ENCODE measurements around the gene PTTG1. TPM values are rescaled to one million over a fixed set of nuclear protein-coding genes. Genes with fewer than 3 reads are reported as not detected.

PTTG1 gene
- total RNA-seq: 49.0 and 137 TPM in 2 replicates

DNA sequence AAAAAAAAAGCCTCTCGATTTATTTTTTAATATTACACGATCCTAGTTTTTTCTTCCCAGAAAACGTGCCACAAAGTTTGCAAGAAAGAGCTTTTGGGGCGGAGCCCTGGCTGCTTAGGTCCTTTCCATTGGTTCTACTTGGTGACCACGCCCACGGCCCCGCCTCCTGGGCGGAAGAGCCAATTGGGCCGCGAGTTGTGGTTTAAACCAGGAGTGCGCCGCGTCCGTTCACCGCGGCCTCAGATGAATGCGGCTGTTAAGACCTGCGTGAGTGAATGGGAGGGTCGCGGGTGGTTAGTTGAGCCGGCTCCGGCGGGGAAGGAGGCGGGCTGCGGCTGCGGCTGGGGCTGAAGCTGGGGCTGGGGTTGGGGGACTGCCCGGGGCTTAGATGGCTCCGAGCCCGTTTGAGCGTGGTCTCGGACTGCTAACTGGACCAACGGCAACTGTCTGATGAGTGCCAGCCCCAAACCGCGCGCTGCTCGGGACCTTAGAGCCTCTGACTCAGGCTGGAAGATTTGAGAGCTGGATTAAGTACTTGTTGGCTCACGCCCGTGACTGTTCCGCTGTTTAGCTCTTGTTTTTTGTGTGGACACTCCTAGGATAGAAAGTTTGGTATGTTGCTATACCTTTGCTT is at the start of gene PTTG1:
TSS of gene PTTG1 (plus strand) at position 231 of the 634 bp plus-strand sequence. CDS start 458 bp downstream, outside the sequence.

DNA sequence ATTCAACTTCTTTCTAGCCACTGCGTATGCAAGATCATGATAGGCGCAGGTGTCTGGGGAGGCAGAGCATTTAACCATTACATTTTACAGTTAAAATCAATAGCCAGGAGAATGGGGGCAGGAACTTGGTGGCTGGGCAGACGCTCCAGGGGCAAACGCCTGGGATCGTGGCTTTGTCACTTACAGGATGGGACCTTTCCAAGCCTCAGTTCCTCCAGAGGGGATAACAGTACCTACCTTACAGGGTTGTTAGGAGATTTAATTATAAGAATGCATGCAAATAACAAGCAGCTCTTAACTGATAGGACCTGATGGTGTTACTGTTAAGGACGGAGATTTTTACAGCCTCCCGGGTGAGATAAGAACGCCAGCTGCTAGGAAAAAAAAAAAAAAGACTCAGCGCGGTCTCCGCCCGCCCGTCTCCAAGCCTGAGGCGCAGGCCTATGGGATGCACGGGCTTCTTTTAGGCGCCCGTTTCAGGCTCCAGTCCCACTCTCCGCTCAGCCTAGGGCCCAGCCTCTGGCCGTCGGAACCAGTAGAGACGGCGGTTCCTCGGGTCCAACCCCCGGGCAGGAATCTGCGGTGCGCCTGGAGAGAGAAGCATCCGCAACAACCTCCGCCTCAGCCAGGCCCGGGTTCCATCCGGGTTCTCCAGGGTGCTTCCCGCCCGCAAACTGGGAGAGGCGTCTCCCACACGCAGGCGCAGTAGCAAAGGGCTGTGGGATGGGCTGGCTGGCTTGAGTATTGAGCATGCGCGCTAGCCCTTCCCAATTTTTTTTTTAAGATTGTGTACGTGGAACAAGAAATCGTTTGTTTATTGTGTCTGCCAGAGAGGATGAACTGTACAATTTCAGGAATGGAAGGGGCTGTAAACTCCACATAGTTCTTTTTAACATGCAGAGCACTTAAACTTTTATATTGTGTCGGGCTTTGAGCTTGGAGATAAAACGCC is 22.0 kb upstream of the PTTG1 start, which contains the start of gene FAM200C:
TSS of gene FAM200C (minus strand) at position 653 of the 952 bp plus-strand sequence. CDS start 4,564 bp downstream, outside the sequence.

DNA sequence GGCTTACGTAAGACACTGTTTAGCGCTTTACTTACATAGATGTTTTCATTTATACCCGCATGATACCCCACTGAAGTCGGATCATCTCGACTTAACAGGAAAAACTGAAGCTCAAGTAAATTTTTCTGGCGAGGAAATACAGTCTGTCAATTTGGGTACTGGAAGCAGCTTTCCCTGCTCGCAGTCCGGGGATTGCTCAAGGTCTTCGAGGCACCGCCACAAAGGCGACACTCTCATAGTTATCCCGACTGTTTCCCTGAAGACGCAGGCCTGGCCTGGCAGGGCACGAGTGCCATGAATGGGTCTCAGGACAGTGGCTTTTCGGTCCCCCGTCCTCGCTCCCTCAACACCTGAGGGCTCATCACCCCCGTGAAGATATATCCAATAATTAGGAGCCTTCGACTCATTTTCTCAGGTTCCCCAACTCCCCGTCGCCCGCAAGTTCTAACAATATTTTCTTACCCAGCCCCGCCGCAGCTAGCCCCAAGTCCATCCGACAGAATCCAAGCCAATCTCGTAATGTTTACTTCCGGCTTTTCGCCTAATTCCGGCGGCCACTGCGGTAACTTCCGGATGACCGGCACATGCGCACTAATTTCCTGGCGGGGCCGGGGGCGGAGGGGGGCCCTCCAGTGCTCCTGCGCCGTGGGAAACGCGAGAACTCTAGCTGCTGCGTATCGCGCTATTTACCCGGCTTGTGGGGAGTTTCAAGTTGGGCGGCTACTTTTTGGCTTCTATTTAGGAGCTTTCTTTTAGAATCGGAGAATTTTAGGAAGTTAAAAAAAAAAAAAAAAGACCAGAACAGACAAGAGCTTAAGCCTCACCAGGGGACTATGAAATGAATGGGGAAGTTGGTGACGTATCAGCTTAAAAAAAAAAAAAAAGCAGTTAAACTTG is 2.8 kb upstream of the PTTG1 start, which contains the start of gene SLU7:
TSS of gene SLU7 (minus strand) at position 521 of the 897 bp plus-strand sequence. CDS start 3,787 bp downstream, outside the sequence.

Other genes with a start within 250 kb of the PTTG1 start
- 0.55 TPM in 1 of 2 replicates, not detected in the other for gene FABP6, start 192.3 kb upstream of the PTTG1 start, total RNA-seq
- gene CCNJL, start 109.3 kb upstream of the PTTG1 start, total RNA-seq: 3.3 and 4.1 TPM in 2 replicates
- gene C1QTNF2, start 51.2 kb upstream of the PTTG1 start, total RNA-seq: 0.30 and 0.32 TPM in 2 replicates
- gene FAM200C, start 21.8 kb upstream of the PTTG1 start, total RNA-seq: 4.8 and 5.1 TPM in 2 replicates
- gene SLU7, start 2.8 kb upstream of the PTTG1 start, total RNA-seq: 71.6 and 75.3 TPM in 2 replicates

All from smooth muscle cell of the umbilical artery (primary cell).